ENCODE data around the gene TNFSF11. TPM values are rescaled to one million over a fixed set of nuclear protein-coding genes. Genes with fewer than 3 reads are reported as not detected.
A peak's percentile ranks its signal among the peaks of the same experiment; 100 is the strongest.

TNFSF11 gene
- total RNA-seq, 1 experiment from 2014 or later, result 3.5 TPM

DNA sequence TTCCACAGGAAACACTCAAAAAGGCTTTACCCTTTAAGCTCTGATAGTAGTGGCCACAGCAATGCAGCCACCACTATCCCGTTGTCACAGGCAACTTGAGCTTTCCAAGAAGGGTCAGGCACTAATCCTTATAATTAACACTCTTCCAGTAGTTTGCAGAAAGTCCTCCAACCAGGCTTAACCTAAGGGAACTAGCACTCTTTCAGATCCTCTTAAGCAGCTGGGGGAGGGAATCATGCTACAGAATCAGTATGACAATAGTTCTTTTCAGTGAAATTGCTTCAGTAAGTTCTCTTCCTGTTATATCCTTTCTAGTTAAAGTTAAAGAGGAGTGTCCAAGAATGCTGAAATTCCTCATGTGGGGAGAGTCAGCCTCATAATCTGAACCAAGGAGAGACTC is 82.2 kb downstream of the TNFSF11 start:
- H3K36me3 Mint-ChIP-seq (ENCODE audit: insufficient read depth in 1 of 3, low read depth in 3 of 3), result no peaks in the 10 kb centered on the region
- no peak overlapping the region for H3T11ph ChIP-seq (ENCODE audit: low read length)
- H3K4me1 ChIP-seq (ENCODE audit: insufficient read depth, low read length), result peaks cover 9% of the 10 kb centered on the region
- H2BK5ac ChIP-seq (ENCODE audit: insufficient read length, low read length), result no peak overlapping the region
- no peak overlapping the region for H3K4ac ChIP-seq (ENCODE audit: low read depth, low read length)
- H3K4me3 Mint-ChIP-seq, result no peak overlapping the region
- H3K23ac ChIP-seq (ENCODE audit: insufficient read length, low read depth, low read length), result no peak overlapping the region
- no peaks in the 10 kb centered on the region for H3K27me3 ChIP-seq (ENCODE audit: insufficient read depth, low read length)
- H2BK120ac ChIP-seq (ENCODE audit: low read depth, low read length, poor library complexity, severe bottlenecking), result no peak overlapping the region
- no peaks in the 10 kb centered on the region for H3K9me3 ChIP-seq (ENCODE audit: control insufficient read depth, low read depth, low read length)
- no peak overlapping the region for H2BK12ac ChIP-seq (ENCODE audit: insufficient read length, low read depth, low read length)
- no peaks in the 10 kb centered on the region for H3K27me3 Mint-ChIP-seq (ENCODE audit: low read depth)
- no peaks in the 10 kb centered on the region for H4K20me1 ChIP-seq (ENCODE audit: control insufficient read depth, insufficient read depth, insufficient read length)
- no peak for DNase-seq
- H2BK20ac ChIP-seq (ENCODE audit: low read depth, low read length, poor library complexity, severe bottlenecking), result no peak overlapping the region
- H4K91ac ChIP-seq (ENCODE audit: insufficient read length, low read depth, low read length), result no peak overlapping the region
- no peaks in the 10 kb centered on the region for H3K9me3 Mint-ChIP-seq
- no peak overlapping the region for H3K9ac ChIP-seq (ENCODE audit: extremely low read depth, insufficient read length, low read length)
- no peak overlapping the region for H3K18ac ChIP-seq (ENCODE audit: insufficient read length, low read depth, low read length)
- H3K79me2 ChIP-seq (ENCODE audit: insufficient read depth, low read length), result no peaks in the 10 kb centered on the region
- no peak overlapping the region for H2BK15ac ChIP-seq (ENCODE audit: low read depth, low read length)
- TF ChIP-seq, protein P1, sequence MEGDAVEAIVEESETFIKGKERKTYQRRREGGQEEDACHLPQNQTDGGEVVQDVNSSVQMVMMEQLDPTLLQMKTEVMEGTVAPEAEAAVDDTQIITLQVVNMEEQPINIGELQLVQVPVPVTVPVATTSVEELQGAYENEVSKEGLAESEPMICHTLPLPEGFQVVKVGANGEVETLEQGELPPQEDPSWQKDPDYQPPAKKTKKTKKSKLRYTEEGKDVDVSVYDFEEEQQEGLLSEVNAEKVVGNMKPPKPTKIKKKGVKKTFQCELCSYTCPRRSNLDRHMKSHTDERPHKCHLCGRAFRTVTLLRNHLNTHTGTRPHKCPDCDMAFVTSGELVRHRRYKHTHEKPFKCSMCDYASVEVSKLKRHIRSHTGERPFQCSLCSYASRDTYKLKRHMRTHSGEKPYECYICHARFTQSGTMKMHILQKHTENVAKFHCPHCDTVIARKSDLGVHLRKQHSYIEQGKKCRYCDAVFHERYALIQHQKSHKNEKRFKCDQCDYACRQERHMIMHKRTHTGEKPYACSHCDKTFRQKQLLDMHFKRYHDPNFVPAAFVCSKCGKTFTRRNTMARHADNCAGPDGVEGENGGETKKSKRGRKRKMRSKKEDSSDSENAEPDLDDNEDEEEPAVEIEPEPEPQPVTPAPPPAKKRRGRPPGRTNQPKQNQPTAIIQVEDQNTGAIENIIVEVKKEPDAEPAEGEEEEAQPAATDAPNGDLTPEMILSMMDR (conservative IDR thresholded peaks at IDR 0.05), result no peak
- H2AFZ ChIP-seq (ENCODE audit: low read length), result peak overlapping the region; percentile 45
- H3K56ac ChIP-seq (ENCODE audit: insufficient read length, low read depth, low read length), result no peak overlapping the region
- H2AK5ac ChIP-seq (ENCODE audit: insufficient read length, low read length), result no peak overlapping the region
- H3K27ac Mint-ChIP-seq, result no peak overlapping the region; a peak in 2 of 7 replicates
- H3K27ac ChIP-seq (ENCODE audit: insufficient read length, low read depth, low read length), result no peak overlapping the region
- H4K8ac ChIP-seq (replicated peaks; ENCODE audit: insufficient read length, low read depth, low read length), result no peak overlapping the region
- H3K4me1 Mint-ChIP-seq, result peaks cover 21 to 29% of the 10 kb centered on the region in 2 experiments
- no CpG with 5 or more reads among the region's 1 CpG for WGBS (ENCODE audit: extremely low coverage, insufficient read length, low lambda C conversion rate)
- H4K5ac ChIP-seq (ENCODE audit: insufficient read length, low read depth, low read length), result no peak overlapping the region
- no peaks in the 10 kb centered on the region for H3K23me2 ChIP-seq (ENCODE audit: insufficient read length, low read depth, low read length, poor library complexity, severe bottlenecking)
- H3K14ac ChIP-seq (ENCODE audit: insufficient read depth, low read length), result no peak overlapping the region
- H3K4me2 ChIP-seq (ENCODE audit: insufficient read depth, insufficient read length, low read length), result no peak overlapping the region
- H3K79me1 ChIP-seq (ENCODE audit: insufficient read depth, low read depth, low read length, poor library complexity, severe bottlenecking), result no peaks in the 10 kb centered on the region
